NCI-H1930 (cell line): ENCODE results near the gene PCYT2.
"Not testable (repeated sequence)": the region's sequence is repeated elsewhere in the genome, so short reads cannot be mapped to it uniquely, and the experiment has no call there.

Experiments used
- DNase-seq, 2 experiments: peaks; one replicate each; lab custom pipeline; 2025; lab: John Stamatoyannopoulos, UW

PCYT2 gene

GRCh38 chr17:81911277-81911961 lies at the start of gene PCYT2:
Gene PCYT2, minus strand, starts transcription at chr17:81911399. Its CDS starts 44 bp downstream, at chr17:81911355.
- peak; percentile 88 to 95 for DNase-seq

- no peak for DNase-seq
These were observed 49.1 kb upstream of the PCYT2 start for GRCh38 chr17:81960130-81960958.

DNA sequence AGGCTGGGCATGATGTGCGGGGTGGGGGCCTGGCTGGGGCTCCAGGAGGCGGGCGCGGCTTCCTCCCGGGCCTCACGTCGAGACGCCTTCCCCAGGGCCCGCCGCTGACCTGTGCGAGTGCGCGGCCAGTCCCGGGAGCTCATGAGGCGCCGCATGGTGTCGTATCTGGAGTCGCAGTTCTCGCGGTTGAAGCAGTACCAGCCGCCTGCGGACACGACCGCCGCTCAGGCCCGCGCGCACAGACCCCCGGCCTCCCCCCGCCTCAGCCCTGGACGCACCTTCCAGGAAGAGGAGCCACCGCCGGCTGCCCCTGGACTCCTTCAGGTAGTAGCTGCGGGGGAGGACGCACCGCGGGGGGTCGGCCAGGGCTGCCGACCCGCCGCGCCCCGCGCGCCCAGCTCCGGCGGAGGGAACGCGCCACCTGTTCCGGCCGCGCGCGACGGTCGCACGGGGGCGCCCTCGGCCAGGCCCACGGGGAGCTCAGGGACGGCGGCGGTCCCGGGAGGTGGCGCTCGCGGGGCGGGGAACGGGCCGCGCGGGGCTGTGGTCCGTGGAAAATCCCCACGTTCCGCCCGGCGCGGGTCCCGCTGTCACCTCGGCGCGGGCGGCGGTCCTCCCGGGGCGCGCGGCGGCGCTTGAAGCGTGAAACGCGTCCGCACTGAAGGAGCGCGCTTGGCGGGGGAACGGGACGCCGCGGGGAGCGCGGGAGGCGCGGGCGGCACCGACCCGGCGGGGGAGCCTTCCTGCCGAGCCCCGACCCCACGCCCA lies 48.3 kb upstream of the PCYT2 start:
- DNase-seq, result peak; percentile 65 to 75

DNA sequence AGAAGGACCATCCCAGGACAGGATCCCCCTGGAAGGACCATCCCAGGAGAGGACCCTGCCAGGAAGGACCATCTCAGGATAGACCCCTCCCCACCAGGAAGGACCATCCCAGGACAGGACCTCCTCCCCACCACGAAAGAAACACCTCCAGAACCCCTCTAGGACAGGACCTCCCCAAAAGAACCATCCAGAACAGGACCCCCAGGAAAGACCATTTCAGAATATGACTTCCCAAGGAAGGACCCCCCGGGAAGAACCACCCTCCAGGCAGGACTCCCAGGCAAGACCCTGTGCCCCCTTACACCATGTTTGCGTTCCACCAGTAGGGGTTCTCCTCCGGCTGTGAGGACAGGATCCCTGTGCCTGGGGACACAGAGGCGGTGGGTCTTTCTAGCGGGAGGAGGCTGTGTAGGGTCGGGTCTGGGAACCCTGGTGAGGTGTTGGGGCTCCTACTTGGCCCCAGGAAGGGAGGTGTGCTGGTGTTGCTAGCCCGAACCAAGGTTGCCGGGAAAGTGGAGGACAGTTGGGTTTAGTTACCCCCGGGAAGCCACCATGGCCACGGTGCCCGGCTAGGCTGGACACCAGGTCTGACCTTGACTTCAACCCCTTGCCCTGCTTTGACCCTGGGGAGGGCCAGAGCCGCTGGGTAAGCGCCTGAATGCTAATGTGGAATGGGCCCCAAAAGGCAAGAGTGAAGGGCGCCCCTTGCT lies 47.6 kb upstream of the PCYT2 start:
- DNase-seq, result no peak

GRCh38 chr17:81957691-81958432 lies 46.7 kb upstream of the PCYT2 start:
- DNase-seq, result no peak

DNA sequence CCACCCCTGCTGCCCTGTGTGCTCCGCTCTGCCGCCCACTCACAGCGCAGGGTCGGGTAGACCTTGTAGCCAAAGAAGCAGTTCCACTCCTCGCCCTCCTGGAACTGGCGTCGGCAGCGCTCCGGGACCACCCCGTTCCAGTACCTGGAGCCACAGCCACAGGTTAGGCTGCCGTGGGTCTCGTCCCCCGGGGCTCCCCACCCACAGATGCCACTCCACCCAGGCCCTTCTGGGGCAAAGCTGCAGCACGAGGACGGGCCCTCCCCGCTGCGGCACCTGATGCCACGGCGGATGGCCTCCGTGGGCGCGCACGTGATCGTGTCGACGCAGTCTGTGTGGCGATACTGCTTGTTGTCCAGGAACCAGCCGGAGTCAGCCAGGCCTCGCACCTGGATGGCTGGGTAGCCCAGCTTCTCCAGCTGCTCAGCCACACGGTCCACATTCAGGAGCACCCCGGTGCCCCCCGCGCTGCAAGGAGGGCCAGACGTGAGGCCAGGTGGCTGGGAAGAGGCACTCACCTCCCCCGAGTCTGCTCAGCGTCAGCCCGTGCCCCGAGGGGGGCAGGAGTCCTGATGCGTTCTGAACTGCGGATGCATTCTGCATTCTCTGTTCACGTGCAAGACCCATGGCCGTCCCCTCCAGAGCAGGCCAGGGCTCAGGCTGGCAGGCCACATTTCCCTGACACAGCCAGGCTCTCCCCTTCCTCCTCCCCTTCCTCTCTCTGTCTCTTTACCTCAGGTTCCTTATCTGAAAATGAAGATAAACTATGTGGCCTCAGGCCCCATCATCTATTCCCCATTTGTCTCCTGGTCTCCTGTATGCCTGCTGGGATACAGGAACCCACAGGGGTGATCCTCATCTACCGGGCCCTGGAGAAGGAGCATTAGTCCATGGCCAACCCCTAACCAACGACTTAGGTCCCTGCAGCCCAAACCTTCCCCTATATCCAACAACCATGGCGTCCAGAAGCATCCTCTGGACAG lies 45.7 kb upstream of the PCYT2 start:
- DNase-seq, result no peak

- no peak for DNase-seq
These were observed 44.8 kb upstream of the PCYT2 start for GRCh38 chr17:81955756-81956544.

GRCh38 chr17:81955058-81955681 lies 44.0 kb upstream of the PCYT2 start:
- DNase-seq, result no peak

DNA sequence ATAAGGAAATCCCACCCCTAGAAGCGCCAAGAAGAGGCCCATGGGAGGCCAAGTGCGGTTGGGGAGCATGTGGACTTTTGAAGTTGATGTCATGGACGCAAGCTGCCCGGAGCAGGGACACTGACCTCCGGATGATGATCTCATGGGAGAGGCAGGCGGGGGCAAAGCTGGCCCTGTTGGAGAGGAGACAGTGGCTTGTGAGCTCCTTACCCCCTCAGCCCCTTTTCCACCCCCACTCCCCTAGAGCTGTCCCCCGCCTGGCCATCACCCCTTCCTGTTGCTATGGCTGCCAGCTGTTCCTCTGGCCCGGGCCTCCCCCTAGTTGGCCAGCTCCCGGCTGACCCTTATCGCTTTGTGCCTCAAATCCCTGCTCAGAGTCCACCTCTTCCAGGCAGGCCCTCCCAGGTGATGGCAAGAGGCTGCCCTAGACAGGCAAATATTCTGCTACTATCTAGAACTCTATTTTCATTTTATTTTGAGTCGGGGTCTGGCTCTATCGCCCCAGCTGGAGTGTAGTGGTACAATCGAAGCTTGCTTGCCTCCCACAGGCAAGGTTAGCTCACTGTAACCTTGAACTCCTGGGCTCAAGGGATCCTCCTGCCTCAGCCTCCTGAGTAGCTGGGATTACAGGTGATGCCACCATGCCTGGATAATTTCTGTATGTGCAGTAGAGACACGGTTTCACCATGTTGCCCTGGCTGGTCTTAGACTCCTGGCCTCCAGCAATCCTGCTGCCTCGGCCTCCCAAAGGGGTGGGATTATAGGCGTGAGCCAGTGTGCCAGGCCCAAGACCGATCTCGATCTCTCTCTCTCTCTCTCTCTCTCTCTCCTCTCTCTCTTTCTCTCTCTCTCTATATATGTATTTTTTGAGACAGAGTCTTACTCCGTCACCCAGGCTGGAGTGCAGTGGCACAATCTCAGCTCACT lies 43.2 kb upstream of the PCYT2 start:
- DNase-seq, result no peak

GRCh38 chr17:81953443-81953842 lies 42.2 kb upstream of the PCYT2 start:
- not testable (repeated sequence) for DNase-seq

DNA sequence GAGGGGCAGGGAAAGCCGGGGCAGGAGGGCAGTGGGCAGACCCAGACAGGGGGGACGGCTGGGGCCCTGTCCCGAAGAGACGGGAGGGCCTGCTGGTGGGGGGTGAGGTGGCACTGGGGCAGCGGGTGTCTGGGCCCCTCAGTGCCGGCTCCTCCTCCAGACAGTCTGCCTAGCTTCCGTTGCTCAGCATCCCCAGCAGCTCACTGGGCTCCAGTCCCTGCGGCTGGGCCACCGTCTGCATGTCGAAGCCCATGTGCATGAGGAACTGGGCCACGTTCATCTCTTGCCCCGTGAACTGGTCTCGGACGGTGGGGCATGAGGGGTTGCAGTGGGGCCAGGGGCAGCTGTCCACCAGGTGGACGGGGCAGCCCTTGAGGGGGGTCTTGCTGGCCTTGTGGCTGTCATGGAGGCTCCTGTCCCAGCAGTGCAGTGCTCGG lies 41.6 kb upstream of the PCYT2 start:
- DNase-seq, result no peak

DNA sequence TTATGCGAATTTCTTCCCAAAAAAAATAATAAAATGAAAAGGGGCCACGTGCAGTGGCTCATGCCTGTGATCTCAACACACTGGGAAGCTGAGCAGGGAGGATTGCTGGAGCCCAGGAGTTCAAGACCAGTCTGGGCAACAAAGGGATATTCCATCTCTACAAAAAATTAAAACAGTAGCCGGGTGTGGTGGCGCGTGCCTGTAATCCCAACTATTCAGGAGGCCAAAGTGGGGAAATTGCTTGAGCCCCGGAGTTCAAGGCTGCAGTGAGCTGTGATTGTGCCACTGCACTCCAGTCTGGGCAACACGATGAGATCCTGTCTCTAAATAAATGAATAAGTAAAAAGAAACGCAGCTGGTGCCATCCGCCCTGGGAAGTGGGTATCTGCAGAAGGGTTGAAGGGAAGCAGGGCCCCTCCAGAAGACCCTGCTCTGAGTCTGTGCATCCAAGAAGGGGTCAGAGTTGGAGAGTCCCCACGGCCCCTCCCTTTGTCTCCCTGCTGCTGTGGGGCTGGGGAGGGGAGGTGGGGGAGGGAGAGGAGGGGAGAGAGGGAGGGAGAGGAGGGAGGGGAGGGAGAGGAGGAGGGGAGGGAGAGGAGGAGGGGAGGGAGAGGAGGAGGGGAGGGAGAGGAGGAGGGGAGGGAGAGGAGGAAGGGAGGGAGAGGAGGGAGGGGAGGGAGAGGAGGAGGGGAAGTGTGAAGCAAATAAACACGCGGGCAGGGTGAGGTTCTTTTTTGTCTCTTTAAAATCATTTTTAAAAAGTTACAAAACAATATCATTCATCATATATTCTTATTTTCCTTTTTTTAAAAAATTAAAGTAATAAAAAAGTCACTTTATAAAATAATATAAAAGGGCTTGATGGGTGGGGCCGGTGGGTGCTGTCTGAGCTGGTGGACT lies 40.8 kb upstream of the PCYT2 start:
- DNase-seq, result no peak

DNA sequence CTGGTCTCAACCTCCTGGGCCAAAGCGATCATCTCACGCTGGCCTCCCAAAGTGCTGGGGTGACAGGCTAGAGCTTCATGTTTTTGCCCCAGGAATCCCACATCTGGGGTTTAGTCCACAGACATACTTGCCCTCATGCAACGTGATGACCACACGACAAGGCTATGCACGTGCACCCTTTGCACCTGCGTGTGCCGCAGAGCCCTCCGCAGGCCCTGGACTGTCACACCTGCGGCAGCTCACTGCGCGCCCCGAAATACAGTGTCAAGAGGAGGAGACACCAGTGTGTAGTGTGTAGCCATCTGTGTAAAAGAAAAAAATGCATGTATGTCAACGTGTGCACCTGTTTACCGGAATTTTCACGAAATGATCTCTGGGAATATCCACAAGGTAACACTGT lies 39.3 kb upstream of the PCYT2 start:
- DNase-seq, result no peak

GRCh38 chr17:81948635-81949378 lies 37.6 kb upstream of the PCYT2 start:
- no peak for DNase-seq

DNA sequence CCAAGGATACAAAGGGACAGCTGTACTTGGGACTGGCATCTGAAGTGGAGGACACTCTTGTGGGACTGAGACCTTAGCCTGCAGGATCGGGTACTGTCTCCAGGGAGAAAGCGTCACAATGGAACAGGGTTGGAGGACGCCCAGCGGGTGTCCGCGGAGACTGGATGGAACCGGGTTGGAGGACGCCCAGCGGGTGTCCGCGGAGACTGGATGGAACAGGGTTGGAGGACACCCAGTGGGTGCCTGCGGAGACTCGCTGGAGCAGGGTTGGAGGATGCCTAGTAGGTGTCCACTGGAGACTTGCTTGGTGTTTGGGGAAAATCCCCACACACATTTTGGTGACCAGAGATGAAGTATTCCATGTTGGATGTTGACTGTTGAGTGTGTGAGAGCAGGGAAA lies 36.0 kb upstream of the PCYT2 start, which contains the start of gene MYADML2:
MYADML2 (minus strand) TSS at position 45 of the 400 bp plus-strand sequence. CDS start 5,492 bp downstream, outside the sequence.
- no peak for DNase-seq

DNA sequence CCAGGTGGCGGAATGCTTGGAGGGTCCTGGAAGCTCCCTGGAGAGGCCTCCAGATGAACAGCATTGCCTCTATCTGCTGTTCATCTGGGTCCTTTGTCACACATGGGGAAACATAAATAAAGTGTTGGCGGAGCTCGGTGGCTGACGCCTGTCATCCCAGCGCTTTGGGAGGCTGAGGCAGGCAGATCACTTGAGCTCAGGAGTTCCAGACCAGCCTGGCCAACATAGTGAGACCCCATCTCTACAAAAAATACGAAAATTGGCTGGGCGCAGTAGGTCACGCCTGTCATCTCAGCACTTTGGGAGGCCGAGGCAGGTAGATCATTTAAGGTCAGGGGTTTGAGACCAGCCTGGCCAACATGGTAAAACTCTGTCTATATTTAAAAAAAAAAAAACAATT lies 33.7 kb upstream of the PCYT2 start:
- no peak for DNase-seq
